Measurements from ENCODE around the gene AIFM3. TPM values are rescaled to one million over a fixed set of nuclear protein-coding genes. Genes with fewer than 3 reads are reported as not detected.
A peak's percentile ranks its signal among the peaks of the same experiment; 100 is the strongest.

Gene AIFM3
- total RNA-seq, 5 donors from 2014 or later (not counting 1 experiment from before 2014, with no cell fraction given), result 0.33 to 1.7 (median 0.66) TPM

DNA sequence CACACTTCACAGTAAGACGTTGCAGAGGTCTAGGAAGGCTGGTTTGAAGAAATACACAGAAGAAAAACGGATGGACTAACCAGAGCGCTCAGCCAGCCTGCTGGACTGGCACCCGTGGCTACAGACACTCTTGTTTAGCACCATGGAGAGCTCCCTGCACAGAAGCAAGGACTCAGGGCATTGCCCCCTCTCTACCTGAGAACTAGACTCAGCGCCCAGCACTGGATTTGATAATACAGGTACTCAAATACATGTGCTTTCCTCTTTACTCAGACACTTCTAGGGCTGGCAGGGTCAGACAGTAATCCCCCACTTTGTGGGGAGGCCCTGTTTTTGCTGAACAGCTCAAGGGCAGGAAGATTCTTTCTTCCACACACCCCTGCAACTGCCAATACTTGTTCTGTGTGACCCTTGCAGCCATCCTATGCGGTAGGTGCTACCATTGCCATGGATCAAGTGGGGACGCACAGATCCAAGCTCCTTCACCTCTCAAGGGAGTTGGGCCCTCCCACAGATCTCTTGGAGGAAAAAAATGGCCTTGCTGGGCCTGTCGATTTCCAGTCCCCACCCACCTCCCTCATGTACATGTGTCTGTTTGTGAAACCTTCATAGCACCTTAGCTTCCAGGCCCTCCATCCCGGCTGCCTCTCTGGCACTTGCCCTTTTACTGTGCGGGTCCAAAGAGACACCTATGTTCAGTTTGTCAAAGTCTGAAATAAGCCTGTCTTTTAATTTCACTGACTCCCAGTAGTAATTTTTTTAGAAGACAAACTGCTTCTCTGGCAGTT, 42.8 kb downstream of the AIFM3 start:
- POLR2A ChIA-PET, result no interaction called here
- ATAC-seq (replicated peaks in 1 of 4), result no peak

DNA sequence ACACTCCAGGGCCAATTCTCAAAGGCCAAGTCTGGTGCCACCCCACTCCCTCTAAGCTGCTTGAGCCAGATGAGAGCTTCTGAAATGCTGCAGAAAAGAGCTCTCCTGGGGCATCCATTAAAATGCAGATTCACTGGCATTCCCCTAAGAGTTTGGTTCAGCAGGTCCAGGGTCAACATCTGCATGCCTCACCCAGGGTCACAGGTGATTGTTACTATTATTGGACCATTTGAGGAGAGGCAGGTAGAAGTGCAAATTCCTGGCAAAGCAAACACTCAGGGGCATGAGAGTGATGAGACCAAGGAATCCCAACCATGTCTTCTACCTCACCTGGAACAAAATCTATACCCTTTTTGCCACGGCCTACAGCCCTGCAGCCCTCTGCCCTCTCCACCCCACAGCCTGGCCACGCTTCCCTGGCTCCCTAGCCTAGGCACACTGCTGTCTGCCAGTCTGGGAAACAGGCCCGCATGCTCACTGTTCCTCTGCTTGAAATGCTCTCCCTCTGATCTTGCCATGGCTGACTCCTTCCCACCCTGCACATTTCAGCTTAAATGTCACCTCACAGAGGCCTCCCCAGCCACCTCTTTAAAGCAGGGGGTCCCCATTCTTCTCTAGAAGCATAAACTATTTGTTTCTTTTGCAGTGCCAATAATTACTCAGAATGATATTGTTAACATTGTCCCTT, 43.5 kb downstream of the AIFM3 start:
- WGBS (ENCODE audit: insufficient coverage), result 84% methylated on average over 3 of the region's 3 CpGs
- no peak overlapping the region for H3K4me3 Mint-ChIP-seq
- H3K27ac Mint-ChIP-seq, result no peak overlapping the region
- ChIA-PET CTCF (no interaction called here), POLR2A (no interaction called here)
- ATAC-seq (replicated peaks in 1 of 4) (no peak), DNase-seq (no peak)
- Histone ChIP-seq H3K36me3 (ENCODE audit: control insufficient read depth in 2 of 2, extremely low read depth in 1 of 2, insufficient read depth in 1 of 2, low read length in 1 of 2) (no peaks in the 10 kb centered on the region), H3K4me1 (ENCODE audit: control insufficient read depth in 1 of 2, extremely low read depth in 1 of 2, insufficient read depth in 2 of 2, low read length in 2 of 2) (peaks cover 8 to 21% of the 10 kb centered on the region in 2 experiments), H3K27ac (ENCODE audit: low read length) (no peak overlapping the region), H3K9me3 (no peaks in the 10 kb centered on the region), H3K4me3 (ENCODE audit: control insufficient read depth in 1 of 2, extremely low read depth in 1 of 2, low read length in 1 of 2) (no peak overlapping the region), H3K27me3 (replicated peaks in 1 of 2; ENCODE audit: control insufficient read depth in 2 of 2, extremely low read depth in 1 of 2, insufficient read depth in 2 of 2, low read length in 1 of 2) (no peaks in the 10 kb centered on the region)
- H3K4me1 Mint-ChIP-seq, result peaks cover 16 to 22% (median 22%) of the 10 kb centered on the region in 3 donors
- H3K36me3 Mint-ChIP-seq, result no peaks in the 10 kb centered on the region
- no peaks in the 10 kb centered on the region for H3K9me3 Mint-ChIP-seq
- no peaks in the 10 kb centered on the region for H3K27me3 Mint-ChIP-seq

More for the DNA sequence above, 42.8 kb downstream of the AIFM3 start:
- H3K4me1 Mint-ChIP-seq, result peaks cover 12 to 15% (median 14%) of the 10 kb centered on the region in 3 donors
- peaks cover 6 to 13% of the 10 kb centered on the region in 2 experiments for H3K4me1 ChIP-seq (ENCODE audit: control insufficient read depth in 1 of 2, extremely low read depth in 1 of 2, insufficient read depth in 2 of 2, low read length in 2 of 2)
- H3K27me3 Mint-ChIP-seq, result no peaks in the 10 kb centered on the region
- H3K27ac ChIP-seq (ENCODE audit: low read length), result no peak overlapping the region
- CTCF ChIA-PET, result interaction anchor here in 1 of 2 donors (0.5 kb wide), 1 partner anchor 70 kb away, joined by 4 read pairs; no protein-coding TSS in a partner anchor
- no peaks in the 10 kb centered on the region for H3K36me3 Mint-ChIP-seq
- no peak overlapping the region for H3K27ac Mint-ChIP-seq
- no peak overlapping the region for H3K4me3 ChIP-seq (ENCODE audit: control insufficient read depth in 1 of 2, extremely low read depth in 1 of 2, low read length in 1 of 2)
- H3K9me3 ChIP-seq, result no peaks in the 10 kb centered on the region
- 71% methylated on average over 10 of the region's 10 CpGs for WGBS (ENCODE audit: insufficient coverage)
- H3K36me3 ChIP-seq (ENCODE audit: control insufficient read depth in 2 of 2, extremely low read depth in 1 of 2, insufficient read depth in 1 of 2, low read length in 1 of 2), result no peaks in the 10 kb centered on the region
- H3K27me3 ChIP-seq (replicated peaks in 1 of 2; ENCODE audit: control insufficient read depth in 2 of 2, extremely low read depth in 1 of 2, insufficient read depth in 2 of 2, low read length in 1 of 2), result no peaks in the 10 kb centered on the region
- H3K9me3 Mint-ChIP-seq, result no peaks in the 10 kb centered on the region
- no peak overlapping the region for H3K4me3 Mint-ChIP-seq
- peak in 6 of 35 experiments; percentile 16 to 55 (median 24) for DNase-seq

DNA sequence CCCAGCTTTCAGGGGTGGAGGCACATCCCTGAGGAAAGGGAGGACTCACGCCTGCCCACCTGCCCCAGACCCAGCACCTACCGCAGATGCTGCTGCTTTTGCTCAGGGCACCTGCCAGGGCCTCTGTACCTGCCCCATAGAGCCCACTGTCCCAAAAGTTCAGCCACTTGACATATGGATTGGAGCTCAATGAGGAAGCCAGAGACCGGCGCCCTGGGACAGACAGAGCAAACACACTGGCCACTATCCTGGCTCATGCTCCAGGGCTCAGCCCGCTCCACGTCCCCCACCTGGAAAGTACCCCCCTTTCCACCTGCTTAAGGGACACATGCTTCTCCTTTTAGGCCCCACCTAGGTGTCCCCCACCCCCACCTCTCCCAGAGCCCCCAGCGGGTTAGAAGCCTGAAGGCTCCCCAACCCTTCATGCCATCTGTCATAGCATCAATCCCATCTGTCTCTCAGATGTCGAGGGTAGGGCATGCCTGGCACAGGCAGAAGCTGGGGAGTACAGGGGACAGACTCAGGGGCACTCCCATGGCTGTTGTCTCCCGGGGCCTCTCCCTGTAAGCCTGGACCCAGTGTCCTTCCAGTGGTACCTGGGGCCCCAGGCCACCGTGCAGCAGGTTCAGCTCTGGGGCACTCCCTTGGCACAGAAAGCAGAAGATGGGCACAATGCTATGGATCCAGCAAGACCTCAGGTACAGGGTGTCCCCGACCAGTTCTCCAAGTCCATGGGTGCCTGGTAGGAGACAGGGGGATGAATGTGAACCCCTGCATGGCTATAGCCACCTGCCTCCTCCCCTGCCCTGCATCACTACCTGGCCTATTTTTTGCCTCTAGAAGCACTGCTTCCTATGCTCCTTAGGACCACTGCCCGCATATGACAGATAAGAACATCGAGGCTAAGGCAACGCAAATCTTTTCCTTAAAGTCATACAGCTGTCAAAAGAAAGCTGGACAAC, 45.7 kb downstream of the AIFM3 start:
- Histone ChIP-seq H3K27me3 (replicated peaks in 1 of 2; ENCODE audit: control insufficient read depth in 2 of 2, extremely low read depth in 1 of 2, insufficient read depth in 2 of 2, low read length in 1 of 2) (peaks cover 0 to 4% of the 10 kb centered on the region in 2 experiments), H3K36me3 (ENCODE audit: control insufficient read depth in 2 of 2, extremely low read depth in 1 of 2, insufficient read depth in 1 of 2, low read length in 1 of 2) (no peaks in the 10 kb centered on the region), H3K4me3 (ENCODE audit: control insufficient read depth in 1 of 2, extremely low read depth in 1 of 2, low read length in 1 of 2) (no peak overlapping the region), H3K4me1 (ENCODE audit: control insufficient read depth in 1 of 2, extremely low read depth in 1 of 2, insufficient read depth in 2 of 2, low read length in 2 of 2) (peaks cover 8 to 25% of the 10 kb centered on the region in 2 experiments), H3K27ac (ENCODE audit: low read length) (peak overlapping the region; percentile 79), H3K9me3 (no peaks in the 10 kb centered on the region)
- ATAC-seq (replicated peaks in 1 of 4) (no peak), DNase-seq (no peak)
- Mint-ChIP-seq H3K4me1 (peaks cover 16 to 34% (median 26%) of the 10 kb centered on the region in 3 donors), H3K27ac (peak overlapping the region; percentile 67 to 68), H3K36me3 (no peaks in the 10 kb centered on the region), H3K9me3 (no peaks in the 10 kb centered on the region), H3K4me3 (peak overlapping the region; percentile 68 to 87 (median 69)), H3K27me3 (no peaks in the 10 kb centered on the region)
- 94% methylated on average over 12 of the region's 14 CpGs for WGBS (ENCODE audit: insufficient coverage)
- ChIA-PET CTCF (interaction anchor here in 1 of 2 donors (0.9 kb wide), 1 partner anchor 10 kb away, joined by 3 read pairs; the partner anchor contains the start of gene THAP7), POLR2A (interaction anchor here in 1 of 2 donors (0.7 kb wide), 1 partner anchor 707 kb away, joined by 15 read pairs; no protein-coding TSS in a partner anchor)

DNA sequence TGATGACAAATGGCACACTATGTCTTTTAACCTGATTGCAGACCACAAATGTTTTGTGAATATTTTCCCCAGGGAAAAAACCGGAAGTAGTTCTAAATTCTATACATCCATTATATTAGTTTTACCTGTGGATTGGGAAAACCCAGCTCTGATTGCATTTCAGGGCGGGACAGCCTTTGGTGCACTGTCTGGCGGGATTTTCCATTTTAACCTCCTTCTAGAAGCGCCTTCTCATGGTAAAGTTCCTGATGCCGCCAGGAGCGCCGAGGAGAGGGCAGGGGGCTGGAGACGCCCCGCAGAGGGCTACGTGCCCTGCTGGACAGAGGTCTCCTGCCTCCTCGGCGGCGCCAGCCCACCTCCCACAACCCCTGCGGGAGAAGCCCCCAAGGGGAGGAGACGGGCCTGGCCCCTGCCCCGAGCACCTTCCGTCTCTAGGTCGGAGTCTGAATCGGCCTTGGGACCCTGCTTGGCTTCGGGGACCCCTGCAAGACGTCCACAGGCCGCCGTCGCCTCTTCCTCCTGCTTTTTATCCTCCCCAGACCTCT, 46.7 kb downstream of the AIFM3 start:
- H3K27me3 Mint-ChIP-seq, result no peaks in the 10 kb centered on the region
- ATAC-seq (replicated peaks in 1 of 4) (peak in 2 of 4 experiments; percentile 6 to 10), DNase-seq (peak in 1 of 35 experiments; percentile 34)
- peaks cover 16 to 34% (median 26%) of the 10 kb centered on the region in 3 donors for H3K4me1 Mint-ChIP-seq
- peaks cover 8 to 25% of the 10 kb centered on the region in 2 experiments for H3K4me1 ChIP-seq (ENCODE audit: control insufficient read depth in 1 of 2, extremely low read depth in 1 of 2, insufficient read depth in 2 of 2, low read length in 2 of 2)
- peak overlapping the region; percentile 79 for H3K27ac ChIP-seq (ENCODE audit: low read length)
- no peaks in the 10 kb centered on the region for H3K9me3 Mint-ChIP-seq
- CTCF ChIA-PET, result interaction anchor here in 1 of 2 donors (0.9 kb wide), 1 partner anchor 11 kb away, joined by 3 read pairs; the partner anchor contains the start of gene THAP7
- no peaks in the 10 kb centered on the region for H3K36me3 ChIP-seq (ENCODE audit: control insufficient read depth in 2 of 2, extremely low read depth in 1 of 2, insufficient read depth in 1 of 2, low read length in 1 of 2)
- H3K4me3 Mint-ChIP-seq, result peak overlapping the region; percentile 81 to 87 (median 81)
- WGBS (ENCODE audit: insufficient coverage), result 20% methylated on average over 6 of the region's 24 CpGs
- peaks cover 0 to 4% of the 10 kb centered on the region in 2 experiments for H3K27me3 ChIP-seq (replicated peaks in 1 of 2; ENCODE audit: control insufficient read depth in 2 of 2, extremely low read depth in 1 of 2, insufficient read depth in 2 of 2, low read length in 1 of 2)
- POLR2A ChIA-PET, result no interaction called here
- H3K4me3 ChIP-seq (ENCODE audit: control insufficient read depth in 1 of 2, extremely low read depth in 1 of 2, low read length in 1 of 2), result peak overlapping the region; percentile 51 to 75
- peak overlapping the region; percentile 82 to 93 for H3K27ac Mint-ChIP-seq
- H3K36me3 Mint-ChIP-seq, result no peaks in the 10 kb centered on the region
- no peaks in the 10 kb centered on the region for H3K9me3 ChIP-seq

DNA sequence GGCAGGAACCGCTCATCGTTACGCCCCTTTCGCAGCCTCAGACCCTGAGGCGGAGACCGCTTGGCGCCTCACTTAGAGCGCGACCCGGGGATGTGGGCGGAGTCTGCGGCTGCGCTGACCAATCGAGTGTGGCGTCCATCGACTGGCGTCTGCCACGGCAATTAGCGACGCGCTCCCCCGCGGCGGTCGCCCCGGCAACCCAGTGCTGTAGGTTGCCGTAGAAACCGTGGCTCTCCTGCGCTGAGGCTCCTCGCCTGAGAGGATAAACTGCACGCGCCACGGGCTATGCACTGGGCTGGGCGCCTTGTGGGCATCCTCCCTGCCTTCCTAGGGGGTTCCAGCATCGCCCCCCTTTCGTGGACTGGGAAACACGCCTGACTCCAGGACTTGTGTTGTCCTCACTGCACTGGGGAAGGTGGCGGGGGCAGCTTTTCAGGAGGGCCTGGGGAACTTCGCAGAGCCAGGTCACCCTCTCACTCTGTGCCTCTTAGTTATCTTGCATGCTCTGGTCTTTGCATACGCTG, 47.2 kb downstream of the AIFM3 start:
- peaks cover 0 to 4% of the 10 kb centered on the region in 2 experiments for H3K27me3 ChIP-seq (replicated peaks in 1 of 2; ENCODE audit: control insufficient read depth in 2 of 2, extremely low read depth in 1 of 2, insufficient read depth in 2 of 2, low read length in 1 of 2)
- CTCF ChIA-PET, result no interaction called here
- Mint-ChIP-seq H3K27me3 (no peaks in the 10 kb centered on the region), H3K27ac (peak overlapping the region; percentile 82 to 93), H3K9me3 (no peaks in the 10 kb centered on the region), H3K4me1 (peaks cover 16 to 34% (median 26%) of the 10 kb centered on the region in 3 donors), H3K4me3 (peak overlapping the region; percentile 81 to 87 (median 81)), H3K36me3 (no peaks in the 10 kb centered on the region)
- no peaks in the 10 kb centered on the region for H3K9me3 ChIP-seq
- no peaks in the 10 kb centered on the region for H3K36me3 ChIP-seq (ENCODE audit: control insufficient read depth in 2 of 2, extremely low read depth in 1 of 2, insufficient read depth in 1 of 2, low read length in 1 of 2)
- H3K4me3 ChIP-seq (ENCODE audit: control insufficient read depth in 1 of 2, extremely low read depth in 1 of 2, low read length in 1 of 2), result peak overlapping the region; percentile 51 to 75
- ATAC-seq (replicated peaks in 1 of 4) (peak; percentile 84 to 93 (median 92)), DNase-seq (peak; percentile 59 to 91 (median 75))
- under 1% methylated on average over 40 of the region's 40 CpGs for WGBS (ENCODE audit: insufficient coverage)
- peak overlapping the region; percentile 79 for H3K27ac ChIP-seq (ENCODE audit: low read length)
- POLR2A ChIA-PET, result interaction anchor here in 1 of 2 donors (0.6 kb wide), 1 partner anchor 703 kb away, joined by 3 read pairs; no protein-coding TSS in a partner anchor
- H3K4me1 ChIP-seq (ENCODE audit: control insufficient read depth in 1 of 2, extremely low read depth in 1 of 2, insufficient read depth in 2 of 2, low read length in 2 of 2), result peaks cover 8 to 25% of the 10 kb centered on the region in 2 experiments

All from T-cell (primary cell).